WTC11 (cell line): ENCODE measurements around the gene MAGEB3. TPM values are rescaled to one million over a fixed set of nuclear protein-coding genes. Genes with fewer than 3 reads are reported as not detected.

Experiments used
- ATAC-seq: fragments of 200-7000 bp; cut with Tn5 transposase; 2 replicates; pipeline ENCODE4 v1.10.0; 2021; ENCODE audit warnings: mild to moderate bottlenecking, moderate library complexity
- CTCF ChIA-PET: fragments of 300-600 bp; sonication (Branson Sonifier 250); formaldehyde crosslinking; loops from one replicate; lab custom pipeline; 2021; ENCODE audit warnings: antibody characterized with exemption; lab: Charles Lee
- POLR2A ChIA-PET: fragments of 350-600 bp; sonication (Branson Sonifier 250); formaldehyde crosslinking; loops from one replicate; lab custom pipeline; 2021; ENCODE audit warnings: antibody characterized with exemption; lab: Charles Lee
- DNase-seq: peaks from one replicate; pipeline ENCODE4 v3.0.0; 2021; ENCODE audit warnings: low spot score
- H3K27ac Mint-ChIP-seq: 2 replicates; pipeline ENCODE4 v1.8.0; 2021; ENCODE audit warnings: mixed read lengths
- H3K27me3 Mint-ChIP-seq: 2 replicates; pipeline ENCODE4 v1.8.0; 2021; ENCODE audit warnings: low read depth, mild to moderate bottlenecking, moderate library complexity, mixed read lengths
- H3K36me3 Mint-ChIP-seq: 2 replicates; pipeline ENCODE4 v1.8.0; 2021; ENCODE audit warnings: mixed read lengths
- H3K4me1 Mint-ChIP-seq: 2 replicates; pipeline ENCODE4 v1.8.0; 2022; ENCODE audit warnings: mixed read lengths
- H3K4me3 Mint-ChIP-seq: 2 replicates; pipeline ENCODE4 v1.8.0; 2021; ENCODE audit warnings: mild to moderate bottlenecking, moderate library complexity, mixed read lengths
- H3K9me3 Mint-ChIP-seq: 2 replicates; pipeline ENCODE4 v1.8.0; 2021; ENCODE audit warnings: mixed read lengths
- ELF4 ChIP-seq: sonication (generic); formaldehyde crosslinking; IDR thresholded peaks from 2 replicates; pipeline ENCODE4 v1.8.1; 2022; ENCODE audit warnings: low read depth, mild to moderate bottlenecking, moderate library complexity, missing genetic modification reagents
- EMX1 ChIP-seq: fragments of 250-450 bp; sonication (Bioruptor Pico); IDR thresholded peaks from 2 replicates; pipeline ENCODE4 v1.8.0; 2021; ENCODE audit warnings: mild to moderate bottlenecking
- GTF2I ChIP-seq: fragments of 250-450 bp; sonication (Bioruptor Pico); conservative IDR thresholded peaks from 2 replicates; pipeline ENCODE4 v1.4.0; 2021; ENCODE audit warnings: mild to moderate bottlenecking
- HMGA2 ChIP-seq: fragments of 250-450 bp; sonication (Bioruptor Pico); IDR thresholded peaks from 2 replicates; pipeline ENCODE4 v1.4.0; 2021; ENCODE audit warnings: mild to moderate bottlenecking, moderate library complexity
- IRF2 ChIP-seq: sonication (generic); formaldehyde crosslinking; IDR thresholded peaks from 2 replicates; pipeline ENCODE4 v1.8.0; 2022; ENCODE audit warnings: low read depth, missing genetic modification reagents, borderline replicate concordance
- KAT7 ChIP-seq: sonication (generic); formaldehyde crosslinking; IDR thresholded peaks from 2 replicates; pipeline ENCODE4 v1.8.1; 2023; ENCODE audit warnings: missing genetic modification reagents, mild to moderate bottlenecking, borderline replicate concordance
- NFE2L1 ChIP-seq: sonication (generic); formaldehyde crosslinking; IDR thresholded peaks from 2 replicates; pipeline ENCODE4 v1.8.1; 2023; ENCODE audit warnings: missing genetic modification reagents
- NR1H2 ChIP-seq: sonication (generic); formaldehyde crosslinking; IDR thresholded peaks from 2 replicates; pipeline ENCODE4 v1.9.0; 2021; ENCODE audit warnings: mild to moderate bottlenecking, moderate library complexity, missing genetic modification reagents
- NR3C1 ChIP-seq: sonication (generic); formaldehyde crosslinking; conservative IDR thresholded peaks from 2 replicates; pipeline ENCODE4 v1.8.1; 2023; ENCODE audit warnings: low read depth, mild to moderate bottlenecking, missing genetic modification reagents
- TP53 ChIP-seq: sonication (generic); formaldehyde crosslinking; IDR thresholded peaks from 2 replicates; pipeline ENCODE4 v1.8.1; 2023; ENCODE audit warnings: mild to moderate bottlenecking, missing genetic modification reagents
- ZBTB21 ChIP-seq: sonication (generic); formaldehyde crosslinking; IDR thresholded peaks from 2 replicates; pipeline ENCODE4 v1.8.1; 2023; ENCODE audit warnings: mild to moderate bottlenecking, missing genetic modification reagents, borderline replicate concordance
- ZNF219 ChIP-seq: sonication (generic); formaldehyde crosslinking; IDR thresholded peaks from 2 replicates; pipeline ENCODE4 v1.8.0; 2023; ENCODE audit warnings: missing genetic modification reagents, mild to moderate bottlenecking, borderline replicate concordance
- ZNF263 ChIP-seq: sonication (generic); formaldehyde crosslinking; IDR thresholded peaks from 2 replicates; pipeline ENCODE4 v1.8.1; 2022; ENCODE audit warnings: low read depth, mild to moderate bottlenecking, moderate library complexity, missing genetic modification reagents
- ZNF396 ChIP-seq: fragments of 250-450 bp; sonication (Bioruptor Pico); IDR thresholded peaks from 2 replicates; pipeline ENCODE4 v1.8.0; 2021; ENCODE audit warnings: mild to moderate bottlenecking, moderate library complexity, borderline replicate concordance
- total RNA-seq: library from RNA; stranded (reverse); gene quantifications from 3 replicates; pipeline ENCODE4 v1.2.3, GENCODE V29; 2021
- TF ChIP-seq, protein P1 (sequence below): sonication (generic); formaldehyde crosslinking; IDR thresholded peaks from 2 replicates; pipeline ENCODE4 v1.8.1; 2023; ENCODE audit warnings: mild to moderate bottlenecking, moderate library complexity, missing genetic modification reagents
- TF ChIP-seq, protein P2 (sequence below): sonication (generic); formaldehyde crosslinking; IDR thresholded peaks from 2 replicates; pipeline ENCODE4 v1.8.1; 2023; ENCODE audit warnings: mild to moderate bottlenecking, missing genetic modification reagents
- TF ChIP-seq, protein P3 (sequence below): sonication (generic); formaldehyde crosslinking; conservative IDR thresholded peaks from 2 replicates; pipeline ENCODE4 v1.8.1; 2023; ENCODE audit warnings: mild to moderate bottlenecking, low read depth, missing genetic modification reagents, moderate library complexity
- TF ChIP-seq, protein P4 (sequence below): sonication (generic); formaldehyde crosslinking; IDR thresholded peaks from 2 replicates; pipeline ENCODE4 v1.8.0; 2023; ENCODE audit warnings: missing genetic modification reagents
- TF ChIP-seq, protein P5 (sequence below): sonication (generic); formaldehyde crosslinking; IDR thresholded peaks from 2 replicates; pipeline ENCODE4 v1.8.1; 2022; ENCODE audit warnings: mild to moderate bottlenecking, moderate library complexity, missing genetic modification reagents
- TF ChIP-seq, protein P6 (sequence below): fragments of 200-600 bp; IDR thresholded peaks from 2 replicates; pipeline ENCODE4 v1.8.0; 2022; ENCODE audit warnings: antibody characterized with exemption
- TF ChIP-seq, protein P7 (sequence below): fragments of 250-450 bp; sonication (Bioruptor Pico); conservative IDR thresholded peaks from 2 replicates; pipeline ENCODE4 v1.9.0; 2021; ENCODE audit warnings: mild to moderate bottlenecking

The MAGEB3 gene
- total RNA-seq, 1 experiment from 2014 or later, result 0.11 TPM

DNA sequence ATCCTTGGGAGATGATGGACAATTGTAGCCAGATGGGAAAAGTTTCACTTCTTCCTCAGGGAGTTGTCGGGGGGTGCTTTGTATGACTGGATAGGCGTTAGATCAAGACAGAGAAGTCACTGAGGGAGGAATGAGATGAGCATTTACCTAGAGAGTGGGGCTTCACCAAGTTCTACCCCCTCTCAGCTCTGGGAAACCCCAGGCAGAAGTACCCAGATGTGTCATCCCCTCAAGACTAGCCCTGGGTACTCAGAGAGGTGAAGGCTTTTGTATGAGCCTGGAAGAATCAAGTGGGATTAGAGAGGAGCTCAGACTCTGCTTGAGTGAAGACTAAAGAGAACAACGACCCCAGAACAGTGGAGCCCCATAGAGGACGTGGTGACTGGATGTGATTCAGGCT lies 18.4 kb downstream of the MAGEB3 start:
- no peak overlapping the region for H3K27ac Mint-ChIP-seq
- CTCF ChIA-PET, result no interaction called here
- no peak for TF ChIP-seq NFE2L1 (CRISPR knock-in tag)
- TF ChIP-seq, protein P1, sequence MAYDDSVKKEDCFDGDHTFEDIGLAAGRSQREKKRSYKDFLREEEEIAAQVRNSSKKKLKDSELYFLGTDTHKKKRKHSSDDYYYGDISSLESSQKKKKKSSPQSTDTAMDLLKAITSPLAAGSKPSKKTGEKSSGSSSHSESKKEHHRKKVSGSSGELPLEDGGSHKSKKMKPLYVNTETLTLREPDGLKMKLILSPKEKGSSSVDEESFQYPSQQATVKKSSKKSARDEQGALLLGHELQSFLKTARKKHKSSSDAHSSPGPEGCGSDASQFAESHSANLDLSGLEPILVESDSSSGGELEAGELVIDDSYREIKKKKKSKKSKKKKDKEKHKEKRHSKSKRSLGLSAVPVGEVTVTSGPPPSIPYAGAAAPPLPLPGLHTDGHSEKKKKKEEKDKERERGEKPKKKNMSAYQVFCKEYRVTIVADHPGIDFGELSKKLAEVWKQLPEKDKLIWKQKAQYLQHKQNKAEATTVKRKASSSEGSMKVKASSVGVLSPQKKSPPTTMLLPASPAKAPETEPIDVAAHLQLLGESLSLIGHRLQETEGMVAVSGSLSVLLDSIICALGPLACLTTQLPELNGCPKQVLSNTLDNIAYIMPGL, result no peak
- no peak for TF ChIP-seq IRF2 (CRISPR knock-in tag)
- no peak for TF ChIP-seq EMX1 (CRISPR knock-in tag)
- no peak for TF ChIP-seq KAT7 (CRISPR knock-in tag)
- TF ChIP-seq ZBTB21, result no peak
- TF ChIP-seq, protein P2, sequence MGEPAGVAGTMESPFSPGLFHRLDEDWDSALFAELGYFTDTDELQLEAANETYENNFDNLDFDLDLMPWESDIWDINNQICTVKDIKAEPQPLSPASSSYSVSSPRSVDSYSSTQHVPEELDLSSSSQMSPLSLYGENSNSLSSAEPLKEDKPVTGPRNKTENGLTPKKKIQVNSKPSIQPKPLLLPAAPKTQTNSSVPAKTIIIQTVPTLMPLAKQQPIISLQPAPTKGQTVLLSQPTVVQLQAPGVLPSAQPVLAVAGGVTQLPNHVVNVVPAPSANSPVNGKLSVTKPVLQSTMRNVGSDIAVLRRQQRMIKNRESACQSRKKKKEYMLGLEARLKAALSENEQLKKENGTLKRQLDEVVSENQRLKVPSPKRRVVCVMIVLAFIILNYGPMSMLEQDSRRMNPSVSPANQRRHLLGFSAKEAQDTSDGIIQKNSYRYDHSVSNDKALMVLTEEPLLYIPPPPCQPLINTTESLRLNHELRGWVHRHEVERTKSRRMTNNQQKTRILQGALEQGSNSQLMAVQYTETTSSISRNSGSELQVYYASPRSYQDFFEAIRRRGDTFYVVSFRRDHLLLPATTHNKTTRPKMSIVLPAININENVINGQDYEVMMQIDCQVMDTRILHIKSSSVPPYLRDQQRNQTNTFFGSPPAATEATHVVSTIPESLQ (CRISPR knock-in tag), result no peak
- TF ChIP-seq ZNF396 (CRISPR knock-in tag), result no peak
- no peak for TF ChIP-seq TP53 (CRISPR knock-in tag)
- no peak for TF ChIP-seq ELF4 (CRISPR knock-in tag)
- TF ChIP-seq ZNF263 (CRISPR knock-in tag), result no peak
- TF ChIP-seq, protein P3, sequence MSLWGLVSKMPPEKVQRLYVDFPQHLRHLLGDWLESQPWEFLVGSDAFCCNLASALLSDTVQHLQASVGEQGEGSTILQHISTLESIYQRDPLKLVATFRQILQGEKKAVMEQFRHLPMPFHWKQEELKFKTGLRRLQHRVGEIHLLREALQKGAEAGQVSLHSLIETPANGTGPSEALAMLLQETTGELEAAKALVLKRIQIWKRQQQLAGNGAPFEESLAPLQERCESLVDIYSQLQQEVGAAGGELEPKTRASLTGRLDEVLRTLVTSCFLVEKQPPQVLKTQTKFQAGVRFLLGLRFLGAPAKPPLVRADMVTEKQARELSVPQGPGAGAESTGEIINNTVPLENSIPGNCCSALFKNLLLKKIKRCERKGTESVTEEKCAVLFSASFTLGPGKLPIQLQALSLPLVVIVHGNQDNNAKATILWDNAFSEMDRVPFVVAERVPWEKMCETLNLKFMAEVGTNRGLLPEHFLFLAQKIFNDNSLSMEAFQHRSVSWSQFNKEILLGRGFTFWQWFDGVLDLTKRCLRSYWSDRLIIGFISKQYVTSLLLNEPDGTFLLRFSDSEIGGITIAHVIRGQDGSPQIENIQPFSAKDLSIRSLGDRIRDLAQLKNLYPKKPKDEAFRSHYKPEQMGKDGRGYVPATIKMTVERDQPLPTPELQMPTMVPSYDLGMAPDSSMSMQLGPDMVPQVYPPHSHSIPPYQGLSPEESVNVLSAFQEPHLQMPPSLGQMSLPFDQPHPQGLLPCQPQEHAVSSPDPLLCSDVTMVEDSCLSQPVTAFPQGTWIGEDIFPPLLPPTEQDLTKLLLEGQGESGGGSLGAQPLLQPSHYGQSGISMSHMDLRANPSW (CRISPR knock-in tag), result no peak
- no peak for TF ChIP-seq NR1H2
- no peak for TF ChIP-seq NR3C1
- no peak for TF ChIP-seq HMGA2 (CRISPR knock-in tag)
- no peak for TF ChIP-seq ZNF219 (CRISPR knock-in tag)
- TF ChIP-seq, protein P4, sequence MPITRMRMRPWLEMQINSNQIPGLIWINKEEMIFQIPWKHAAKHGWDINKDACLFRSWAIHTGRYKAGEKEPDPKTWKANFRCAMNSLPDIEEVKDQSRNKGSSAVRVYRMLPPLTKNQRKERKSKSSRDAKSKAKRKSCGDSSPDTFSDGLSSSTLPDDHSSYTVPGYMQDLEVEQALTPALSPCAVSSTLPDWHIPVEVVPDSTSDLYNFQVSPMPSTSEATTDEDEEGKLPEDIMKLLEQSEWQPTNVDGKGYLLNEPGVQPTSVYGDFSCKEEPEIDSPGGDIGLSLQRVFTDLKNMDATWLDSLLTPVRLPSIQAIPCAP (CRISPR knock-in tag), result no peak
- ATAC-seq (no peak), DNase-seq (no peak)
- POLR2A ChIA-PET, result no interaction called here
- H3K9me3 Mint-ChIP-seq, result peaks cover 5% of the 10 kb centered on the region; the same call in 1 of the 2 replicates
- peaks cover 12% of the 10 kb centered on the region; the same call in 1 of the 2 replicates for H3K4me1 Mint-ChIP-seq
- no peaks in the 10 kb centered on the region; the same call in 1 of the 2 replicates for H3K27me3 Mint-ChIP-seq
- no peak overlapping the region for H3K4me3 Mint-ChIP-seq
- no peaks in the 10 kb centered on the region for H3K36me3 Mint-ChIP-seq

DNA sequence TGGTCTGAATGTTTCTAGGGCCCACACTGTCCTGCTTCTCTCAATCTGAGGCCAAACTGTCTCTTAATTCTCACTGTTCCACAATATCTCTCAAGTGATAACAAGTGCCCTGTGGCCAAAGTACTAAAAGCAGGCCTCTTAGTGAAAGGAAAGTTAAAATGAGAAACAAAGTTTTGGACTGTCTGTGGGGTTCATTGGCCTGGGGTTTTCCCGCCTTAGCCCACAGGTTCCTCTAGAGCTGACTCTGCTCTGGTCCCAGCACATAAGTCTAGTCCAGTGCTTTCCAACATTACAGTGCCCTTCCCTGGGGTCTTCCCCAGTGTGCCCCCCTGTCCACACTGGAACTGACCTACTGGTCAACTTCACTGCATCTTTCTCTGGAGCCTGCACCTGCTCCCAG lies 22.8 kb downstream of the MAGEB3 start:
- H3K9me3 Mint-ChIP-seq, result peaks cover 39% of the 10 kb centered on the region
- POLR2A ChIA-PET, result no interaction called here
- H3K27ac Mint-ChIP-seq, result no peak overlapping the region
- CTCF ChIA-PET, result no interaction called here
- peaks cover 32% of the 10 kb centered on the region for H3K36me3 Mint-ChIP-seq
- DNase-seq (no peak), ATAC-seq (no peak)
- H3K27me3 Mint-ChIP-seq, result no peaks in the 10 kb centered on the region; the same call in 1 of the 2 replicates
- H3K4me3 Mint-ChIP-seq, result no peak overlapping the region
- no peaks in the 10 kb centered on the region for H3K4me1 Mint-ChIP-seq
- TF ChIP-seq, protein P5, sequence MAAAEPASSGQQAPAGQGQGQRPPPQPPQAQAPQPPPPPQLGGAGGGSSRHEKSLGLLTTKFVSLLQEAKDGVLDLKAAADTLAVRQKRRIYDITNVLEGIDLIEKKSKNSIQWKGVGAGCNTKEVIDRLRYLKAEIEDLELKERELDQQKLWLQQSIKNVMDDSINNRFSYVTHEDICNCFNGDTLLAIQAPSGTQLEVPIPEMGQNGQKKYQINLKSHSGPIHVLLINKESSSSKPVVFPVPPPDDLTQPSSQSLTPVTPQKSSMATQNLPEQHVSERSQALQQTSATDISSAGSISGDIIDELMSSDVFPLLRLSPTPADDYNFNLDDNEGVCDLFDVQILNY, result no peak
- TF ChIP-seq NR3C1 (no peak), GTF2I (CRISPR knock-in tag) (no peak)
- TF ChIP-seq, protein P6, sequence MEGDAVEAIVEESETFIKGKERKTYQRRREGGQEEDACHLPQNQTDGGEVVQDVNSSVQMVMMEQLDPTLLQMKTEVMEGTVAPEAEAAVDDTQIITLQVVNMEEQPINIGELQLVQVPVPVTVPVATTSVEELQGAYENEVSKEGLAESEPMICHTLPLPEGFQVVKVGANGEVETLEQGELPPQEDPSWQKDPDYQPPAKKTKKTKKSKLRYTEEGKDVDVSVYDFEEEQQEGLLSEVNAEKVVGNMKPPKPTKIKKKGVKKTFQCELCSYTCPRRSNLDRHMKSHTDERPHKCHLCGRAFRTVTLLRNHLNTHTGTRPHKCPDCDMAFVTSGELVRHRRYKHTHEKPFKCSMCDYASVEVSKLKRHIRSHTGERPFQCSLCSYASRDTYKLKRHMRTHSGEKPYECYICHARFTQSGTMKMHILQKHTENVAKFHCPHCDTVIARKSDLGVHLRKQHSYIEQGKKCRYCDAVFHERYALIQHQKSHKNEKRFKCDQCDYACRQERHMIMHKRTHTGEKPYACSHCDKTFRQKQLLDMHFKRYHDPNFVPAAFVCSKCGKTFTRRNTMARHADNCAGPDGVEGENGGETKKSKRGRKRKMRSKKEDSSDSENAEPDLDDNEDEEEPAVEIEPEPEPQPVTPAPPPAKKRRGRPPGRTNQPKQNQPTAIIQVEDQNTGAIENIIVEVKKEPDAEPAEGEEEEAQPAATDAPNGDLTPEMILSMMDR, result no peak
- TF ChIP-seq, protein P7, sequence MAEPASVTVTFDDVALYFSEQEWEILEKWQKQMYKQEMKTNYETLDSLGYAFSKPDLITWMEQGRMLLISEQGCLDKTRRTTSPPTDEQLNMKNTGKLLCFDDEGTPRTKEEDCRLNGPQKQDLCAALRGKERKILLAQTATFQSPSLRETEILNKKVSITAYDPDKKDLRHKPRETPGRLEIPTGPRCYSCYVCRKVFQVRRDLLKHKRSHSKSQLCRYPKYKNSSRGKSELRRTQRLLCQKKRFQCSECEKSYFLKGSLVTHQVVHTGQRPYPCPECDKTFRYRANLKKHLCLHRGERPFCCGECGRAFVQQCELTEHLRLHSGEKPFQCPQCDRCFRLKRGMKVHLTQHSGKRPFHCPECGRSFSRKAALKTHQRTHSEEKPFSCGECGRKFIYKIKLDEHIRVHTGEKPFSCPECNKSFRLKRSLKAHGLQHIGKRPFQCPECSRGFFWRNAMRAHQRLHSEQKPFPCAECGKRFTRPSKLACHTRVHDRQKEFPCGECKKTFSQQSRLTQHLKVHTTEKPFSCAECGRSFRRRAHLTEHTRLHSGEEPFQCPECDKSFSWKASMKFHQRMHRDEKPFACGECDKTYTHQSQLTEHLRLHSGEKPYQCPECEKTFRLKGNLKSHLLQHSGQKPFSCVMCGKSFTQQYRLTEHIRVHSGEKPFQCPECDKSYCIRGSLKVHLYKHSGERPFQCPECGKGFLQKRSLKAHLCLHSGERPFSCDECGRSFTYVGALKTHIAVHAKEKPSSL (CRISPR knock-in tag), result no peak
- TF ChIP-seq, protein P3 (CRISPR knock-in tag), result no peak
